Kidney glomerular epithelial cell (primary cell): ENCODE results near the gene ARG1.
"Not testable (repeated sequence)": the region's sequence is repeated elsewhere in the genome, so short reads cannot be mapped to it uniquely, and the experiment has no call there.

ENCODE experiments used
- DNase-seq: peaks from one replicate; lab custom pipeline; 2025; lab: John Stamatoyannopoulos, UW

The ARG1 gene

DNA sequence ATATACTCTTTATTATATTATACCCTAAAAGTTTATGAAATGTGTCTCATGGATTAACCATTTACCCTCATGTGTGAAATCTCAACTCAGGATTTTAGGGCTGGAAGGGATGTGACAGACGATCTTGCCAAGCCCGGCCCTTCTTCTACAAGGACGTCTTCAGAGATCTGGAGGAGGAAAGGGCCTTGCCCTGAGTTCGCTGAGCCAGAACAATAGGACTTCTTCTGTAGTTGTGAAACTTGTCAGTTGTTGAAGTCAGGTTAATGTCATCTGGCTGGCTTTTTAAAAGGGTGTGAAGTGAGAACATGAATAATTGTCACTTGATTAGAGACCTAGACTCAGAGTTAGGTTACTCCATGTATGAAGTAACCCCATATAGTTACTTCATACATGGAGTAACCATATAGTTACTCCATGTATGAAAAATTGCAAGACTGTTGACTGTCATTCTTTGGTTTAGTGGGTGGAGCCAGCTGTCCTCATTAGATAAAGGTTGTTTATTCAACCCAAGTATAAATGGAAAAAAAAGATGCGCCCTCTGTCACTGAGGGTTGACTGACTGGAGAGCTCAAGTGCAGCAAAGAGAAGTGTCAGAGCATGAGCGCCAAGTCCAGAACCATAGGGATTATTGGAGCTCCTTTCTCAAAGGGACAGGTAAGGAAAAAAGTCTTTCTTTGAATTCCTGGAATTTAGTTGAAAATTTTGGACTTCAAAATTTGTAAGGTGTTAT lies at the start of gene ARG1:
TSS of gene ARG1 (plus strand) at position 541 of the 730 bp plus-strand sequence. CDS start at position 598, 57 bp downstream.
- DNase-seq, result no peak

DNA sequence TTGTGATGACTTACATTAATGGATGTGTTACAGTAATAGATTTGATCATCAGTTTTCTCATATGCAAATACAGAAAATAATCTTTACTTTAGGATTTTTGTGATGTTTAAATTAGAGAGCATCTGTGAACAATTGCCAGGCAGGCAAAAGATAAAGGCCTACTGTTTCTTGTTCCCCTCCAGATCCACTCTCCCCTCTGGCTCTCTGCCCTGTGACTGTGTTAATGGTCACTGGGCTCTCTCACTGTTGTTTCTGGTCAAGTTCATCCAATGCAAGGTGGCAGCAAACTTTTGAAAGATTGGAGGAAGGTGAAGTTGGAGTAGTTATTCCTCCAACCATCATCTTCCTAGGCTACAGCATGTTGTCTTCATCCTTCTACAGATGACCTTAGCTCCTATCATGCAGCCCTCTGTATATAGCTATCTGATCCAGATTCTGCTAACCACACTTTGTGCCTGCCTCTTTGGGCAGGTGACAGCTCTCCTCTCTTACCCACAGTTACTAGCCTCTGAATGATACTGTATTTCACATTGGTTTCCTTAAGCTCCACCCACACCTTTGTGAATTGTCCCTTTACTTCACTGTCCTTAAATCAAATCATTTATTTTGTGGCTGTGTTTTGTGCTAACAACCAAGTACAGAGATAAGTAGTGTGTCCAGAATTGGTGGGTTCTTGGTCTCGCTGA lies 48.9 kb upstream of the ARG1 start:
- no peak for DNase-seq

DNA sequence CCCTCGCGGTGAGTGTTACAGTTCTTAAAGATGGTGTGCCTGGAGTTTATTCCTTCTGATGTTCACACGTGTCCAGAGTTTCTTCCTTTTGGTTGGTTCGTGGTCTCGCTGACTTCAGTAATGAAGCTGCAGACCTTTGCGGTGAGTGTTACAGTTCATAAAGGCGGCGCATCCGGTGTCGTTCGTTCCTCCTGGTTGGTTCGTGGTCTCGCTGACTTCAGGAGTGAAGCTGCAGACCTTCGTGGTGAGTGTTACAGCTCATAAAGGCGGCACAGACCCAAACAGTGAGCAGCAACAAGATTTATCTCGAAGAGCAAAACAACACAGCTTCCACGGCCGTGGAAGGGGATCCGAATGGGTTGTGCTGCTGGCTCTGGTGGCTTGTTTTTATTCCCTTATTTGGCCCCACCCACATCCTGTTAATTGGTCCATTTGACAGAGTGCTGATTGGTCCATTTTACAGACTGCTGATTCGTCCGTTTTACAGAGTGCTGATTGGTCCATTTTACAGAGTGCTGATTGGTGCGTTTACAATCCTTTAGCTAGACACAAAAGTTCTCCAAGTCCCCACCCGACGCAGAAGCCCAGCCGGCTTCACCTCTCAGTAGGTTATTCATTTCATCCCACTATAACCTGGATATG lies 48.2 kb upstream of the ARG1 start:
- no peak for DNase-seq

DNA sequence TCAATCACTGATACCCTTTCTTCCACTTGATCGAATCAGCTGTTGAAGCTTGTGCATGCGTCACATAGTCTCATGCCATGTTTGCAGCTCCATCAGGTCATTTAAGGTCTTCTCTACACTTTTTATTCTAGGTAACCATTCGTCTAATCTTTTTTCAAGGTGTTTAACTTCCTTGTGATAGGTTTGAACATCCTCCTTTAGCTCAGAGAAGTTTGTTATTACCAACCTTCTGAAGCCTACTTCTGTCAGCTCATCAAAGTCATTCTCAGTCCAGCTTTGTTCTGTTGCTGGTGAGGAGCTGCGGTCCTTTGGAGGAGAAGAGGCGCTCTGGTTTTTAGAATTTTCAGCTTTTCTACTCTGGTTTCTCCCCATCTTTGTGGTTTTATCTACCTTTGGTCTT lies 42.1 kb upstream of the ARG1 start:
- DNase-seq, result not testable (repeated sequence)

DNA sequence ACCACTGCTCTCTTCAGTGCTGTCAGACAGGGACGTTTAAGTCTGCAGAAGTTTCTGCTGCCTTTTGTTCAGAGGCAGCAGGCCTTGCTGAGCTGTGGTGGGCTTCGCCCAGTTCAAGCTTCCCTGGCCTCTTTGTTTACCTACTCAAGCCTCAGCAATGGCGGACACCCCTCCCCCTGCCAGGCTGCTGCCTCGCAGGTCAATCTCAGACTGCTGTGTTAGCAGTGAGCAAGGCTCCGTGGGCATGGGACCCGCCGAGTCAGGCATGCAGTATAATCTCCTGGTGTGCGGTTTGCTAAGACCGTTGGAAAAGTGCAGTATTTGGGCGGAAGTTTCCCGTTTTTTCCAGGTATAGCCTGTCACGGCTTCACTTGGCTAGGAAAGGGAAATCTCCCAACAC lies 41.3 kb upstream of the ARG1 start:
- DNase-seq, result not testable (repeated sequence)

DNA sequence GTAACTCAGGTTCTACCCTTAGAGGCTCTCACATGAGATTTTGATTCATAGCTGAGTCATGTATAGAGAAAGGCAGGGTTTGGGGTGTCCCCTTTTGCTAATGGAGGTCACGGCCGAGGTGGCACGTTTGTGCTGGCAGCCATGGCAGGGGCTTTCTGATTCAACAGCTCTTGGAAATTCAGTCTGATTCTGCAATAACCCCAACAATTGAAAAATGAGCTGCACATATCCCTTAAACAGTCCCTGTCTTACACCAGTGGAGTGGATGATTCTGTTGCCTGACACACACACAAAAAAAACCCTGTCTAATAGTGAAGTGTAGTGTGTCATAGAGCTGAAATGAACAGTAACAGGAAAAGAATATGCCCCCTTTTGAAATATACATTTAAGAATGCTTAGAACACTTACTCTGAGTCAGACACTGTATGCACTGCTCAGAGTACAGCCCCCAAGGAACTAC lies 40.4 kb upstream of the ARG1 start:
- DNase-seq, result no peak

DNA sequence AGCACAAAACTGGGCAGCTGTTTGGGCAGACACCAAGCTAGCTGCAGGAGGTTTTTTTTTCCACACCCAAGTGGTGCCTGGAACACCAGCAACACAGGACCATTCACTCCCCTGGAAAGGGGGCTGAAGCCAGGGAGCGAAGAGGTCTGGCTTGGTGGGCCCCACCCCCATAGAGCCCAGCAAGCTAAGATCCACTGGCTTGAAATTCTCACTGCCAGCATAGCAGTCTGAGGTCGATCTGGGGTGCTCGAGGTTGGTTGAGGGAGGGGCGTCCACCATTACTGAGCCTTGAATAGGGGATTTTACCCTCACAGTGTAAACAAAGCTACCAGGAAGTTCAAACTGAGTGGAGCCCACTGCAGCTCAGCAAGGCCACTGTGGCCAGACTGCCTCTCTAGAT lies 34.4 kb upstream of the ARG1 start:
- not testable (repeated sequence) for DNase-seq

DNA sequence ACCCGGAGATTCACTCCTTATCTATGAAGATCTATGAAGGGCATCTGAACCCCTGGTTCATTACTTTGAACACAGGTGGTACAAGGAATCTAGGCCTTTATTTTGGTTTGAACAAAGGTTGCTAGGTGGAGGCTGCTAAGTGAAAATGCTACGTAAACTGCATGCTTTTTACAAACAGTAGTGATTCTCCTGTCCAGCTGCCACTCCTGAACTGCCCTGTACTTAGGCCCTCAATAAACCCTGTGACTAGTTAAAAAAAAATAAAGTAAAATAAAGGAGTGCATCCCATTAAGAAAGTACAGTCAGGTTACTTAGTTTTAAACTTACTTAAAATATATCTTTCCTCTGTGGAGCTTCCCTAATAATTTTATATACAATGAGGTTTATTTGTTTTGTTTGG lies 27.7 kb upstream of the ARG1 start:
- DNase-seq, result no peak

DNA sequence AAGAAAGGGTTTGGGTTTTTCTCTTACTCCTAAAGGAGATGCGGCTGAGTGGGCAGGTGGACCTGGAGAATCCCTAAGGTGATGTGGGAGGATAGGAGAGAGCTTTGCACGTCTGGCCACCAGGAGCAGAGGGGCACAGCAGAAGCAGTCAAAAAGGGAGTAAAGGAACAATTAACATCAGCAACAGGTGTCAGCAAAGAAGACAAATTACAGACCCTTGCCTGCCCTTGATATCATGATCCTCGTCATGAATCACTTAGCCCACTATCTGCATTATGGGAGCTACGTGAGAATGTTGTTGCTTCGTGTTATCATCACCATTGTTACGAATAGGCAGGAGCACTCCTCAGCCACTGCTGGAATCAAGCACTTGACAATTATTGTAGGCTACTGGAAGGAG lies 25.5 kb upstream of the ARG1 start:
- DNase-seq, result no peak

DNA sequence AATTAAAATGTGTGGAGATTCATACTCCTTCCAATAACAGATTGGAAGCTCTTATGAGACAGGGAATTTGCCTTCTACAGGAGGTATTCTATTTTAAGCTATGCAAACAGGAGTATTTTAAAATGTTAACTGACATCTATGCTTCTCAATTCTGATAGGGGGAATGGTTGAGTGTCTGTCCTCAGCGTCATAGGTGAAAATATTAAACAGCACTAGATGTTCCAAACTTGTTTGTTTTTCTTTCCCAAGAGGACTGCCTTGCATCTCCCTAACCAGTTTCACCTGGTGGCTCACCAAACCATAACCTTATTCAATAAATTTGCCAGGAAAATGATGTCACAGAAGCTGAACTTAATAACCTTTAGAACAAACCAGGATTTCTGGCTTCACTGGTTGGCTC lies 24.6 kb upstream of the ARG1 start:
- no peak for DNase-seq

DNA sequence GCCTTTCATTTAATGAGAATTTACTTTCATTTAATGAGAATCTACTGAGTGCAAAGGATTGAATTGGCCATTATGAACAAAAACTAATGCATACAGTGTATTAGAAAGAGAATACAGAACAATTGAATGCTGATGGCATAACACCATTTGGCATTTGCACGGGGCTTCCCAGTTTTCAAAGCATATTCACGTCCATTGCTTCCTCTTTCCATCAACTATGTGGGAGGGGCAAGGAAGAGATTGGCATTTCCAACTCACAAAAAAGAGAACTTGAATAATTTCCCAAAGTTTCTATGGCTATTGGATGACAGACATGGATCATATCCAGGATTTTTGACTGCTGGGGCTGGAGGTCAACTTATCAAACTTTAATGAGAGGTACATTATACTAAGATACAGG lies 23.2 kb upstream of the ARG1 start:
- no peak for DNase-seq

DNA sequence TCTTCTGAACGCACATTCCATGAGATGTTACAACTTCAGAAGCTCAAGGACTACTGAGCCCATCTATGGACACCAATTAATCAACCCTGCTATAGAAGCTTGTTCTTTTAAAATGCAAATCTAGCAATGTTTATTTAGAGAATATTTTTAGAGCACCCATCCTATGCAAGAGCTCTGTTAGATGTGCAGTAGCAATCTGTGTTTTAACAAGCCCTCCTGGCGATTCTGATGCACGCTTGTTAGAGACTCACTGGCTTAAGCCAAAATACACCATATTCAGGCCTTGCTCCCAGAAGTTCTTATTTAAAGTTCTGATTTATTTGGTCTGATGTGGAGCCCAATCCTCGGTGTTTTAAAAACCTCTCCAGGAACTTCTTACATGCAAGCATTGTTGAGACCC lies 21.1 kb upstream of the ARG1 start:
- DNase-seq, result no peak

DNA sequence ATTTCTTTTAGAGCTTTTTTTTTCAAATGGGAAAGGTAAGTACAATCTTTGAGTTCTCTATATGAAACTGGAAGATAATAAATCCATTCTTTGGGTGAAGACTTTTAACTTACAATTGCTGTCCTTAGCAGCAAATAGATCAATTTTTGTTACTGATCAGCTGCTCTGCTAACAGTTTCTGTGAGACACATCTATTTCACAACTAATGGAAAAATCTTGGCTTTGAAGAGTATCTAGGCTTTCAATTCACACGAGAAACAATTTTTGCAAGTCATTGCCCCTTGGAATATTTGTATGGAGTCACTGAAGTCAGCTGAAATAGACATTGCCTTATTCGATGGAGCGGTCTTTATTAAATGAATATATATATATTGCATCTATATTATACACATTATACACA lies 20.5 kb upstream of the ARG1 start:
- no peak for DNase-seq

DNA sequence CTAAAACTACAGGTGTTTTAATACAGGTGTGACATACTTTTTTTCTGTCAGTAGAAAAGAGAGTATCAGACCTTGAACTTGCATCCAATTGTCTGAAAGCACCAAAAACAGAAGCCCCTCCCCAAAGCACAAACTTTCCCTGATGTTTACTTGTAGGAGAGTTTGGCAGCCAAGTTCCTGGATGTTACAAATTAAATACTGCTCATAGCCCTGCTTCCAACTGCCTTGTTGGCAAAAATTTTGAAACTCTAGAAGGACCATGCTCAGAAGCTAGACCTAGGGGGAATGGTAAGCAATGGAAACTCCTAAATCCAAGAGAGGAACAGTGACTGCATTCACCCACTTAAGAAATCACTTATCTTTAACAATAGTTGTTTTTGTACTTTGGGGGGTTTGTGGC lies 17.0 kb upstream of the ARG1 start:
- DNase-seq, result no peak

DNA sequence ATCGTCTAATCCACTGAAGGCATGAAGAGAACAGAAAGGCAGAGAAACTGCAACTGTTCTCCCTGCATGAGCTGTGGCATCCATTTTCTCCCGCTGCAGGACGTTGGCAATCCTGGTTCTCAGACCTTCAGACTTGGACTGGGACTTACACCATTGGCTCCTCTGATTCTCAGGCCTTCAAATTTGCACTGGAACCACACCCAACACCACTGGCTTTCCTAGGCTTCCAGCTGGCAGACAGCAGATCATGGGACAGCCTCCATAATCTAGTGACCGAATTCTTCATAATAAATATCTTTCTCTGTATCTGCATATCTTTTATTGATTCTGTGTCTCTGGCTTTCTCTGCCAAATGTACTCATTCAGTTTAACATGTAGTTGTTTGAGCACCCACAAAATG lies 14.1 kb upstream of the ARG1 start:
- no peak for DNase-seq

DNA sequence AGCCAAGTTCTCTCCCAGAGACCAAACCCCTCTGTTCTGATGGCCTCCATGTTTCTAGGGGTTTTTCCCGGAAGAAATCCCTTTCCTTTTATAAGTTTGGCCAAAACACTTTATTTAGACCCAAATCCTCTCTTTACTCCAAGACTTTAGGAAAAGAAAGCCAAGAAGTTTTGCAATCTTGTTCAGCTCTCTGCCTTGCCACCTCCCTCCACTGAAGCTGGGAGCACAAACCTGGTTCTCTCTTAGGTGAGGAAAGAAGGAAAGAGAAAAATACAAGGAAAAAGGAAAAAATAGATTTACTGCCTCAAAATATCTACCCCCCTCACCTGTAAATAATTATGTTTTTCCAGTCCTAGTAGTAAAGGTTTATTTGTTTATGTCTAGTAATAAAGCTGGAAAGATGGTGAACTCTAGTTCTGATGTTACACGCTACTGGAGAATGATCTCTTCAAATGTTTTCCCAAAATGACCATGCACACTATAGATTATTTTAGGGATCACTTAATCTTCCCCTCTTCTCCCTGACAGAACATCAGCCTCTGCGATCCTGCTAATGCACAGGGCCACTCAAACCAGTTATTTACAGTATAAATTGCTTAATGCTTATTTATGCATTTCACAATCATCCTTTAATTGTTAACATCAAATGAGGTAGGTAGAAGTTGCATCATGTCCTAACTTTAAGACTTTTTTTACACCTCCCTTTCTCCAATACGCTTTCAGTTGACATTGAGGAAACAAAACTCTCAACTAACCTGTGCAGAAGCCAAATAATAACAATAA lies 10.9 kb upstream of the ARG1 start:
- DNase-seq, result no peak

DNA sequence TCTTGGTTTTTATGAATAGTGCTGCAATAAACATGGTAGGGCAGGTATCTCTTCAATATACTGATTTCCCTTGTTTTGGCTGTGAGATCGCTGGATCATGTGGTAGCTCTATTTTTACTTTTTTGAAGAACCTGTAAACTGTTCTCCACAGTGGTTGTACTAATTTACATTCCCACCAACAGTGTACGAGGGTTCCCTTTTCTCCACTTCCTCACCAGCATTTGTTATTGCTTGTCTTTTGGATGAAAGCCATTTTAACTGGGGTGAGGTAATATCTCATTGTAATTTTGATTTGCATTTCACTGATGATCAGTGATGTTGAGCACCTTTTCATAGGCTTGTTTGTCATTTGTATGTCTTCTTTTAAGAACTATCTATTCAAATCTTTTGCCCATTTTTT lies 8.0 kb upstream of the ARG1 start:
- no peak for DNase-seq

DNA sequence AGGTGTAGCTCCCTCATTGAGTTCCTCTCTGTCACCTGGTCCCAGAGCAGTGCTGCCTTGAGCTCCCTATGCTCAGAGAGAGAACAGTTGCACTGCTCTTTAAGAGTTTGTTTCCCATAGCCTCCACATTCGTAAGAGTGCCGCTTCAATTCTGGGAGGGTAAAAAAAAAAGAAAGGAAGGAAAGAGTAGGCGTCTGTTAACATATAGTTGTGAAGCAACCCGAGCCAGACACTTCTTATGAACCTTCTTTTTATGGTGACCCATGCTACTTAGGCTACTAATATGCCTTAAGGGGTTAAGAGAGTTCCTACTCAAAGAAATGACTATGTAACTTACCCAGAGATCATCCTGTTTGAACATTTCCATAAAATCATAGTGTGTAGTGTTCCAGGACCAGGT lies 4.3 kb upstream of the ARG1 start:
- DNase-seq, result no peak

DNA sequence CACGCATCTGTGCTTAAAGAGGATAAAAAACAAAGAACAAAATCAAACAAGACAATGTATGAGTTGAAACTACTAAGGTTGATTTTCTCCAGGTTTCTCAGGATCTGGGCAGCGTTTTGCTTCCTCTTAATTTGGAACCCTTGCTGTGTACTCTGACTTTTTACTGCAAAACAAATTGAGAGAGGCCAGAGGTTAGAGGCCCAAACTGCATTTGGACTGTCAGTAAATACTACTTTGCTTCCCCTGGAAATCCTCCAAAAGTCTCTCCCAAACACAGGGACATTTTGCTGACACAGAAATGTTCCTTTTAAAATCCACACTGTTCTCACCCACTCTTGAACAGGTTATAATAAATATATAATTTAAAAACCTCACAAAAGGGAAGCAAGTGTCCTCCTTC lies 1.1 kb downstream of the ARG1 start:
- no peak for DNase-seq

DNA sequence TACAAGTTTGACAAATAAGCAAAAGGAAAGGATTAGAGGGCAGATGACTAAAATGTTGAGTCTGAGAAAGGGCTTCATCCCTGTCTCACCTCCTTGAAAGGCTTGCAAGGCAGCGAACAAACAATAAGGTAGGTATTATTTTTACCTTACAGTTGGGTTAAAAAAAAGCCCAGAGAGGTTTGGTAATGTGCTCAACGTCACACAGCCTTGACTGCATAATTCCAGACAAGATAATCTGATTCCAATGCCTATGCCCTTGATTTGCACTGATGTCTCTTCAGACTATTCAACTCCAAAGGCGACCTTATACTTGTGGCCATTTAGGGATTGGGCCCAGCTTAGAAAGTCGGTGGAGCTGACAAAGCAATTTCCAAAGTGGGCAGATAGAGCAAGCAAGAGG lies 1.7 kb downstream of the ARG1 start:
- no peak for DNase-seq

DNA sequence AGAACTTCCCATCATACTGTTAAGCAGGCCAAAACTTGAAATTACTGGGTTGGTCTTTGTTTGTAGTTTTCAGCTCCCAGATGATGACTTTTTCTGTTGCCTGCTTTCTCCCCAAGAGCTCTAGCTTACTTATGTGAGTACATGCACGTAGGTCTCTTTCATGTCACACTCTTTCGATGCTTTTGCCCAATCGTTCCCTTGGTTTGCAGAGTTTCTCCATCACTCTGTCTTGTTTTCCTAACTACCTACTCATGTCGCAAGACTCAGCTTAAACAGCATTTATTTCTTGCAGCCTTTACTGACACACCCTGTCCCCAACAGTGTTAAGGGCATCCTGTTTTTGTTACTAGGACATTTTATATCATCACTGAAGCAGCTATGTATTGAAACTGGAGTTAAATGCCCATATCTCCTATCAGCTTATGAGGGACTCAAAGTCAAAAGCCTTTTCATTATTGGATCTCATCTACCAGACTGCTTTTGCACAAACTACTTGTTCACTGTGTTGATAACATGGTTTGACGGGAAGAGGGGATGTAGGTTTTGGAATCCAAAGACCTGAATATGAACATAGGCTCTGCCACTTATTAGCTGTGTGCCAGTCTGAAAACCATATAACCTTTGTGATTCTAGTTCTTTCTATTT lies 2.9 kb downstream of the ARG1 start:
- no peak for DNase-seq

DNA sequence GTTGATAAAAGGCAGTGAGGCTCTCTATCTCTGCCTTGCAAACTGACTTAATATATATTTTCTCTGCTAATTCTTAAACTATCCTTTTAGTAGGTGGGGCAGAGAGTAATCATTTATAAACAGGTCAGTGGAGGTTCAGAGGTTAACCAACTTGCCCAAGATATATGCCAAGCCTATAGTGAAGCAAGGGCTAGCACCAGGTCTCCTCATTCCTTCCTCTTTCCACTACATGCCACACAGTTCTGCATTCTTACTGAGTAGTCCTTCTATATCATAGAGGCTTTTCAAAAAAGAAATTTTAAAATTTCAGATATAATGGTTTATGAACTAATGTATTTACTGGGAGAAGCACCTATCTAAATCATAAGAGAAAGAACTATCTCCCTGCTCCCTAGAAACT lies 8.5 kb downstream of the ARG1 start:
- no peak for DNase-seq
